NCI-H2171 (cell line): Measurements from ENCODE around the gene ANTXRL.
"Not testable (repeated sequence)": the region's sequence is repeated elsewhere in the genome, so short reads cannot be mapped to it uniquely, and the experiment has no call there.

Source experiments
- DNase-seq: peaks from one replicate; lab custom pipeline; 2025; lab: John Stamatoyannopoulos, UW

ANTXRL gene

GRCh38 chr10:46286991-46287693 lies at the start of gene ANTXRL:
Gene ANTXRL, plus strand, starts transcription at chr10:46286997. Its CDS starts 266 bp downstream, at chr10:46287263.
- no peak for DNase-seq

- DNase-seq: no peak
Observed at GRCh38 chr10:46237815-46238510, 48.8 kb upstream of the ANTXRL start.

GRCh38 chr10:46239247-46239646 lies 47.5 kb upstream of the ANTXRL start:
- no peak for DNase-seq

GRCh38 chr10:46239993-46240683 lies 46.7 kb upstream of the ANTXRL start:
- no peak for DNase-seq

- no peak for DNase-seq
Observed at GRCh38 chr10:46240684-46241565, 45.9 kb upstream of the ANTXRL start.

- DNase-seq: no peak
Observed at GRCh38 chr10:46245381-46245900, 41.4 kb upstream of the ANTXRL start.

GRCh38 chr10:46246400-46247180 lies 40.2 kb upstream of the ANTXRL start:
- DNase-seq: not testable (repeated sequence)

GRCh38 chr10:46247181-46247475 lies 39.7 kb upstream of the ANTXRL start:
- no peak for DNase-seq

- no peak for DNase-seq
Observed at GRCh38 chr10:46247808-46248569, 38.8 kb upstream of the ANTXRL start.

GRCh38 chr10:46248651-46249146 lies 38.1 kb upstream of the ANTXRL start:
- DNase-seq: no peak

- DNase-seq: not testable (repeated sequence)
Observed at GRCh38 chr10:46249617-46250344, 37.0 kb upstream of the ANTXRL start.

- no peak for DNase-seq
Observed at GRCh38 chr10:46250481-46250880, 36.3 kb upstream of the ANTXRL start.

GRCh38 chr10:46250898-46251856 lies 35.6 kb upstream of the ANTXRL start:
- no peak for DNase-seq

GRCh38 chr10:46251857-46252847 lies 34.6 kb upstream of the ANTXRL start:
- no peak for DNase-seq

- no peak for DNase-seq
Observed at GRCh38 chr10:46253076-46254006, 33.5 kb upstream of the ANTXRL start.

- no peak for DNase-seq
Observed at GRCh38 chr10:46254007-46254383, 32.8 kb upstream of the ANTXRL start.
